Spleen (tissue), 7 donors: Measurements from ENCODE around the gene SCUBE1.

ENCODE experiments used
- POLR2A ChIP-seq, 3 donors: fragments of 450-650 bp; IDR thresholded peaks; one replicate each; pipeline ENCODE4 v1.5.1; 2017; ENCODE audit warnings: antibody characterized with exemption in 3 of 3, mild to moderate bottlenecking in 1 of 3
- POLR2AphosphoS5 ChIP-seq, 3 donors: sonication (generic); formaldehyde crosslinking; IDR thresholded peaks; one replicate each; pipeline ENCODE4 v1.5.1; 2017; ENCODE audit warnings: antibody characterized with exemption in 3 of 3
- TF ChIP-seq, protein P1 (sequence below), 11 experiments: fragments of 200-600 bp in 7 of 11; fragments of 450-650 bp in 4 of 11; sonication (generic) in 4 of 11; IDR thresholded peaks in 8 of 11; conservative IDR thresholded peaks in 3 of 11; 1 replicate in 7 of 11; 2 replicates in 4 of 11; pipeline versions ENCODE4 v1.4.0 to v1.8.0; 2016 to 2021; ENCODE audit warnings: antibody characterized with exemption in 11 of 11, inconsistent platforms in 4 of 11, mild to moderate bottlenecking in 1 of 11
- donor health status: DM: no; HTN: no; CAD: no; lungs with moderate emphysema.
- donor health status: DM: no; HTN: no; CAD: no.
- donor health status: DM: no; HTN: no; CAD: no.

- TF ChIP-seq POLR2A (IDR thresholded peaks at IDR 0.05) (no peak), POLR2AphosphoS5 (IDR thresholded peaks at IDR 0.05) (no peak)
- TF ChIP-seq, protein P1, sequence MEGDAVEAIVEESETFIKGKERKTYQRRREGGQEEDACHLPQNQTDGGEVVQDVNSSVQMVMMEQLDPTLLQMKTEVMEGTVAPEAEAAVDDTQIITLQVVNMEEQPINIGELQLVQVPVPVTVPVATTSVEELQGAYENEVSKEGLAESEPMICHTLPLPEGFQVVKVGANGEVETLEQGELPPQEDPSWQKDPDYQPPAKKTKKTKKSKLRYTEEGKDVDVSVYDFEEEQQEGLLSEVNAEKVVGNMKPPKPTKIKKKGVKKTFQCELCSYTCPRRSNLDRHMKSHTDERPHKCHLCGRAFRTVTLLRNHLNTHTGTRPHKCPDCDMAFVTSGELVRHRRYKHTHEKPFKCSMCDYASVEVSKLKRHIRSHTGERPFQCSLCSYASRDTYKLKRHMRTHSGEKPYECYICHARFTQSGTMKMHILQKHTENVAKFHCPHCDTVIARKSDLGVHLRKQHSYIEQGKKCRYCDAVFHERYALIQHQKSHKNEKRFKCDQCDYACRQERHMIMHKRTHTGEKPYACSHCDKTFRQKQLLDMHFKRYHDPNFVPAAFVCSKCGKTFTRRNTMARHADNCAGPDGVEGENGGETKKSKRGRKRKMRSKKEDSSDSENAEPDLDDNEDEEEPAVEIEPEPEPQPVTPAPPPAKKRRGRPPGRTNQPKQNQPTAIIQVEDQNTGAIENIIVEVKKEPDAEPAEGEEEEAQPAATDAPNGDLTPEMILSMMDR (IDR thresholded peaks at IDR 0.05 in 8 of 11, conservative IDR thresholded peaks at IDR 0.05 in 3 of 11), result no peak
Measured at GRCh38 chr22:43279867-43280522, 63.2 kb downstream of the SCUBE1 start.
